Inflammatory macrophage (primary cell): ENCODE measurements around the gene DPM1.

ENCODE experiments used
- DNase-seq, 2 donors: peaks; one replicate each; pipeline ENCODE4 v3.0.0-alpha.2; 2020 to 2022

DPM1 gene

DNA sequence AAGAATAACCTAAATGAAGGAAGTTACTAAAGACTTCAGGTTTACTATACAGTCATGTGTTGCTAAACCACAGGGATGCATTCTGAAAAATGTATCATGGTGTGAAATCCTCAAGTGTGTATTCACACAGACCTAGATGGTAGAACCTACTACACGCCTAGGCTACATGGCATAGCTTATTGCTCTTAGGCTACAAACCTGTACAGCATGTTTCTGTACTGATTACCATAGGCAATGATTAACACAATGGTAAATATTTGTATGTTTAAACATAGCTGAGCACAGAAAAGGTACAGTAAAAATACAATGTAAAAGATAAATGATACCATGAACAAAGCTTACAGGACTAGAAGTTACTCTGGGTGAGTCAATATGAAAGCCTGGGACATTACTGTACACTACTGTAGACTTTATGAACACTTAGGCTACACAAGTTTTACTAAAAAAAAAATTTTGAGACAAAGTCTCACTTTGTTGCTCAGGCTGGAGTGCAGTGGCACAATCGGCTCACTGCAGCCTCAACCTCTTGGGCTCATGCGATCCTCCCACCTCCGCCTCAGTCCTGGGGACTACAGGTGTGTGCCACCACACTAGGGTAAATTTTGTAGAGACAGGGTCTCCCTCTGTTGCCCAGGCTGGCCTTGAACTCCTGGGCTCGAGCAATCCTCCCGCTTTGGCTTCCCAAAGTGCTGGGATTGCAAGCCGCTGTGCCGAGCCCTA is 63.1 kb downstream of the DPM1 start:
- no peak for DNase-seq

DNA sequence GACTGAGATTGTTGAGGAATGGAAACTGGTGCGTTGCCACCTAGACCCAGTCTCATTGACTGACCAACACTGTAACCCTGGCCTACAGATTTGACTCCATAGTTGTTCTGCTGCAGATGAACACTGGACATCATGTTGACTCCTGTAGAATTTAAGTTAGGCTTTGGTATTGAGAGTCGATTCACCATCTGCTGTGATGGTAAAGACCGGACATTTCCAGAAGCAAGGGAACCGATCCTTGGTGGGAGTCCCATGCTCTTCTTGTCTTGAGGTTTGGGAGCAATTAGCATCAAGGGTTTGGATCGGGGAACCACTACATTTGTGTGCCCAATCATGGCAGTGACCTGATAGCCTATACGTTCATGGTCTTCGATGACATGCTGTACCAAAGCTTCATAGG is 64.7 kb downstream of the DPM1 start:
- DNase-seq: no peak

DNA sequence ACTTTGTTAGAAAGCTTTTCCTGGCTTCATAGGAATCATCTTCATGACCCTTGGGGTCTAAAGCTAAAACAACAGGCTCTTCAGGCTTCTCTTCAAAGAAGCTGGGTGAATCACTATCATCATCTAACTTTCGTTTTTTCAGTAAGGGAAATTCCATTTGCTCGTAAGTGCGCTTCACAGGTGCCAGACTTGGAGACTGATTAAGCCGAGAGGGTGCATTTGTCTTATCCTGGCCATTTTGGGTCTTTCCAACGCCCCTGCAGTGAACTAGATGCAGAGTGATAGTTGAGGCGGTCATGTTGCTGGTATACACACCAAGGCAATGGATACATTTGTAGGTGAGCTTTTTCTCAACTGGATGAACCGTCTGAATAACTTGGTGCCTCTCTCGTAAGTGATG is 65.9 kb downstream of the DPM1 start:
- DNase-seq: no peak

DNA sequence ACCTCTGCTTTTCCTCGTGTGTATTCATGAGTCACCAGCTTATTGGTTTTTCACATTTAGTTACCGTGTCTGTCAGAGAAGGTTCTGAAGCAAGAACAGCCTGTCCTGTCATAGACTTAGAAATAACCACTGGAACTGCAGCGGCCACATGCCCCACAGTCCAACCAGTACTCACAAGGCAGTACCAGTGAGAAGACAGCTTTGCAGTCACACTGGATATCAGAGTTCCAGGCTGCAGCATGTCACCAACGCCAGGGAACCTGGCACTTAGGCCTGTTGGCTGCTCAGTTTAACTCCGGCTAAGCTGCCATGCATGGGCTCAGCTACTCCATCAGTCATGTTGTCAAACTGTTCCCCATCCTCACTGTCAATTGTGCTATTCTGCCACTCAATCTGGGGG is 67.2 kb downstream of the DPM1 start:
- DNase-seq: no peak

DNA sequence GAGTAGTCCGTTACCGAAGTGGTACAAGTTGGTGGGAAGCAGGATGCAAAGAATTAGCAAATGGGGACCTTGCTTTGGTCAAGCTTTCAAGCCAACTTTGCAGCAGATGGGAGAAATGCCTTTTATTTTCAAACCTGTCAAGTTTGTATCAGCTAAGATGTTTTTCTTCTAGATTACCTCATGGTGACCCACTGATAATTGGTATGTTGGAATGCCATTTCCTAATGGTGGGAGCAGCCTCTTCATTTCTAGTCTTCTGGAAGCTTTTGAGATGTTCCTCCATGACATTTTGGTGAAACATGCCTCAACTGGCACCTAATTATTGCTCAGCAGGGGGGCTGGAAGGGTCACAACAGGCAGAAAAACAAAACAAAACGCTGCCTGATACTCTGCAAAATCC is 70.8 kb downstream of the DPM1 start:
- DNase-seq: no peak

DNA sequence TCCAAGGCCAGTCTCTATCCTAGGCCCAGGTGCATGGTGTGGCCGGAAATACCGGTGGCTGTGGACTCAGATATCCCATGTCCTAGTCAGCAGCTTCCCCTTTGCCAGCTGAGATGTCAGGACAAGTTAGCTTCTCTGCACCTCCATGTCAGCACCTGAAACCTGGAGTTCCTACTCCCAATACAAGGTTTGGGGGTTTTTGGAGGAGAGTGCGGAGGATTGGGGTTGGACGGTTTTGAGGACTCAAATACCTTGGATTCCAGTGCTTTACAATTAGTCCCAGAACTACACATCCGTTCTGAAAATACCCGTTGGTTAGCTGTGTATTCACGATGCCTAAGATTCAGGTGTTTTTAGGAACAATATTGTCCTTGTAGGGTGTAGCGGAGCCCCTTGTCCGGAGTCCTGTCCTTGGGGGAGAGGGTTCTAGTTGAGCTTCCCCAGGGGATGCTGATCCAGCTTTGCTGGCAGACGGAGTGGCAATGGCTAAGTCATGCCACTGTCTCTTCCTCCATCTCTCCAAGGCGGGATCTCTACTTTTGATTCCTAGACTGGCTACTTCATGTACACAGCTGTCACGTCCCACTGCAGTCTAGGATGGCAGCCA is 72.0 kb downstream of the DPM1 start:
- no peak for DNase-seq

DNA sequence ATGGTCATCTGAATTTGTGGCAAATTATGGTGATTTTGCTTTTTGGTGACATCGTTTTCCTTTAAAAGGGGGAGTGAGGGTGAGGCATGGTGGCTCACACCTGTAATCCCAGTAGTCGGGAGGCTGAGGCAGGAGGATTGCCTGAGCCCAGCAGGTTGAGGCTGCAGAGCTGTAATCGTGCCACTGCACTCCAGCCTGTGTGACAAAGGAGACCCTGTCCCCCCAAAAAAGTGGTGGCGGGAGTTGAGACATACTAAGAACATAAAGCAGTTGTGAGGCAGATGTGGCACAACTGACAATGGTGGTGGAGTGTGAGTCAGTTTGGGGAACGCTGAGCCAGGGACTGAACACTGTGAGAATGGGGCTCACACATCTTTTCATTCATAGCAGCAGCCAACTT is 72.6 kb downstream of the DPM1 start:
- DNase-seq: no peak

DNA sequence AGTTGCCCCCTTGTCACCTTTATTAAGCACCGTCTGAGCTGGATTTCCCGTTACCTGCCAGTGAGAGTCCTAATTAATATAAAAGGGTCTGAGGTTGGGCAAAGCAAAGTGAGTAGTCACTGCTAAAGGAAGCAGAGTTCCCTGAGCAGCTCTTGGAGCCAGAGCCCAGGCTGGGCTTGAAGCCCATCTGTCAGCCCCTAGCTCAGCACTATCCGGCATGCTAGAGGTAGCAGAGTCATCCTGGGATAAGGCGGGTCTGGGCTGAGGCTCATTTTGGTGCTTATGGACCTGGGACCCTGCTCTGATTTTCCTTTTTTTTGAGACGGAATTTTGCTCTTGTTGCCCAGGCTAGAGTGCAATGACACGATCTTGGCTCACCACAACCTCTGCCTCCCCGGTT is 73.3 kb downstream of the DPM1 start:
- DNase-seq: no peak
